H54 (cell line): ENCODE data around the gene P2RX5.
A peak's percentile ranks its signal among the peaks of the same experiment; 100 is the strongest.
"Not testable (repeated sequence)": the region's sequence is repeated elsewhere in the genome, so short reads cannot be mapped to it uniquely, and the experiment has no call there.

Experiments
- DNase-seq: peaks from one replicate; pipeline ENCODE4 v3.0.0; 2011; ENCODE audit warnings: low spot score, mixed read lengths; ENCODE audit not compliant: insufficient read length
- FAIRE-seq: peaks from 3 replicates; lab custom pipeline; 2011; peaks lifted over from hg19 to GRCh38; lab: Jason Lieb, UNC
- POLR2A ChIP-seq: IDR thresholded peaks from 2 replicates; pipeline ENCODE4 v1.6.1; 2011; ENCODE audit warnings: low read depth, mild to moderate bottlenecking, low read length

The P2RX5 gene, protein sequence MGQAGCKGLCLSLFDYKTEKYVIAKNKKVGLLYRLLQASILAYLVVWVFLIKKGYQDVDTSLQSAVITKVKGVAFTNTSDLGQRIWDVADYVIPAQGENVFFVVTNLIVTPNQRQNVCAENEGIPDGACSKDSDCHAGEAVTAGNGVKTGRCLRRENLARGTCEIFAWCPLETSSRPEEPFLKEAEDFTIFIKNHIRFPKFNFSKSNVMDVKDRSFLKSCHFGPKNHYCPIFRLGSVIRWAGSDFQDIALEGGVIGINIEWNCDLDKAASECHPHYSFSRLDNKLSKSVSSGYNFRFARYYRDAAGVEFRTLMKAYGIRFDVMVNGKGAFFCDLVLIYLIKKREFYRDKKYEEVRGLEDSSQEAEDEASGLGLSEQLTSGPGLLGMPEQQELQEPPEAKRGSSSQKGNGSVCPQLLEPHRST

DNA sequence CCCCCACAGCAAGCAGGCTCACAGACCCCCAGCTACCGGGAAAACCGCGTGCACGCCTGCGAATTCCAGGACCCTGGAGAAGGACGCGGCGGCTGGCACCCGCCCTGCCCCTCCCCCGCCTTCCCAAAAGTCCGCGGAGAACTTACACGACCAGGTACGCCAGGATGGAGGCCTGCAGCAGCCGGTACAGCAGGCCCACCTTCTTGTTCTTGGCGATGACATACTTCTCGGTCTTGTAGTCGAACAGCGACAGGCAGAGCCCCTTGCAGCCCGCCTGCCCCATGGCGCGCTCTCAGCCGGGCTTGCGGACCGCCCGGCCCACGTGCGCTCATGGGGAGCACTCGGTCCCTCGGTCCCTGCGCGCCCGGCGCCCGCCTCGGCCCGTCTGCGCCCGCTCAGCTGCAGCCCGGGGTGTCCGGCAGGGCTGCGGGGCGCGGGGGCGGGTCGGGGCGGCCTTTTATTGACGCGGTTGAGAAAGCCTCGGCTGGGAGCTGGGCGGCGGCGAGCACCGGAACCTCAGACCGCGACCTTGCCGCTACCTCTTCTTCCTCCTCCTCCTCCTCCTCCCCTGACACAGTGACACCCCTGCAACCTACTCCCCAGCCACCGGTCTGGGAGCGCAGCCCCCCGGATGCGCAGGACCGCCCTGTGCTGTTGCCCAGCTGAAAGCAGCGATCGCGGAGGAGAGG, at the start of gene P2RX5:
Gene P2RX5 (minus strand): TSS at position 433 of the 689 bp plus-strand sequence. CDS start 150 bp downstream, at position 283.
- TF ChIP-seq POLR2A: 0 out of 2 replicates have a peak, but pooled peaks have one; percentile 11
- FAIRE-seq (no peak), DNase-seq (no peak)

DNA sequence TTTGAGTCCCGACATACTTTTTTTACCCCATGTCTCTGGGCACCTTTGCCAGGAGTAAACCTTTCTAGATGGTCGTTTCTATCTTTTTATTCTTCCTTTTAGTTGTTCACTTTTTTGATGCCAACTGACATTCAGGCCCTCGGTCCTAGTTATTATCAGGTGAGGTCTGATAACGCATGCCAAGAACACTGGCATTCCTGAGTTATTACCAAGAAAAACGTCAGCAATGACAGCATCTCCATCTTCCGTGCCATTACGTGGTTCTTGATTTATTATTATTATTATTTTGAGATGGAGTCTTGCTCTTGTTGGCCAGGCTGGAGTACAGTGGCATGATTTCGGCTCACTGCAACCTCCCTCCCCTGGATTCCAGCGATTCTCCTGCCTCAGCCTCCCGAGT, 49.1 kb upstream of the P2RX5 start:
- DNase-seq: no peak
- FAIRE-seq: no peak
- TF ChIP-seq POLR2A: no peak

DNA sequence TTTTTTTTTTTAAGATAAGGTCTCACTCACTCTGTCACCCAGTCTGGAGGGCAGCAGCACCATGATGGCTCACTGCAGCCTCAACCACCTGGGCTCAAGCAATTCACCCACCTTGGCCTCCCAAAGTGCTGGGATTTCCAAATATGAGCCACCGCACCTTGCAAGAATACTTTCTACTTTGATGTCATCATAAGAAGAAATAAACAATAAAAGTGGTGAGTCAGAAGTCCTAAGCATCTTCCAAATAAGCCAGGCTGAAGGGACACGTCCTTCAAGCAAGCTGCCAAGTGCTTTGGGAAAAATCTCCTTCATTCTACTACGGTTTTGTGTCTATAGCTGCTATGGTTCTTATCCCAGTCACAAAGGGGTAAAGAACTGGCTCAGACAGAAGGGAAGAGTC, 48.1 kb upstream of the P2RX5 start:
- no peak for DNase-seq
- no peak for TF ChIP-seq POLR2A
- FAIRE-seq: no peak

DNA sequence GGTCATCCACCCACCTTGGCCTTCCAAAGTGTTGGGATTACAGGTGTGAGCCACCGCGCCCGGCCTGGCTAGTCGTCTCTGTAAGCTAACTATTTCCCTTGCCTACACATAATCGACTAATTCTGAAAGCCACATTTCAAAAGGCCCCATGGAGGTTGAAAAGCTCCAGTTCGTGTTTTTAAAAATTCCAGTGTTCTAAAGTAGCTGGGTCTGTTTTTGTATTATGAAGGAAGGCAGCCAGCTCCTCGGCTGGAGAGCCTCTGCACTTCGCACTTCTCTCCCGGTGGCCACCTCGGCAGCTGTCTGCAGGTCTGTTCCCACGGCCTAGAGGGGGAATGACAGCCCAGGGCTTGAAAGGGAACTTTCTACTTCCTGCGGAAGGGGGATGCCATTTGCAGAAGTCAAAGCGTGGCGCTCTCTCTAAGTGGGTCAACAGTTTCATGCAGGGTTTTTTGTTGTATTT, 44.7 kb upstream of the P2RX5 start:
- FAIRE-seq (no peak), DNase-seq (no peak)
- TF ChIP-seq POLR2A: no peak

DNA sequence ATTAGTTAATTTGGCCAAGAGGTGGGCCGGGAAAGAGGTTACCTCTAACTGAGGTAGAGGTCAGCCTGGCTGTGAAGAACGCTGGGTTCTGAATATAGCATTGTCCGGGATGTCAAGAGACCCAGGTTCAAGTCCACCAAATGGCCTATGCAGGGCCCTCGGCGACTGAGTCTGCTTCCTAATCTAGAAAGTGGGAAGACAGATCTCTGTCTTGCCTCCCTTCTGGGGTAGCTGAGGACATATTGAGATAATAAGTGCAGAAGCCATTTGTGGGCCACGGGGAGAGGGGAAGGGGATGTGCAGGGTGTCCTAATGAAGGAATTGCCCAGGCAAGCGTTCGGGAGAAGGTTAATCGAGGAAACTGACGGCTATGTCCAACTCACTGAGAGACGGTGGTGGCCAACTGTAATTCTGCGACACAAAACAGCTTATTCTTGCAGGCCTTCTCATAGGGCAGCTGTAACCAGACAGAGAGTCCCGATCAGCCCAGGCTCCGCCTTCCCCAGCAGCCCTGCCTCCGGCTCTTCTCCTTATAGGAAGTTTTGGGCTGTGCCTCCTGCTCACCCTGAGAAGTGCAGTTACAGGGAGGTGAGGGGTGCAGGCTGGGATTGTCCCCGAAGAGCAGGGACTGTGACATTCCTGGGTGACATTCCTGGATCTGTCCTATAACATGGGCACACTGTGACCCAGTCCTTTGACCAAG, 43.6 kb upstream of the P2RX5 start:
- DNase-seq: no peak
- TF ChIP-seq POLR2A: no peak
- FAIRE-seq: no peak

DNA sequence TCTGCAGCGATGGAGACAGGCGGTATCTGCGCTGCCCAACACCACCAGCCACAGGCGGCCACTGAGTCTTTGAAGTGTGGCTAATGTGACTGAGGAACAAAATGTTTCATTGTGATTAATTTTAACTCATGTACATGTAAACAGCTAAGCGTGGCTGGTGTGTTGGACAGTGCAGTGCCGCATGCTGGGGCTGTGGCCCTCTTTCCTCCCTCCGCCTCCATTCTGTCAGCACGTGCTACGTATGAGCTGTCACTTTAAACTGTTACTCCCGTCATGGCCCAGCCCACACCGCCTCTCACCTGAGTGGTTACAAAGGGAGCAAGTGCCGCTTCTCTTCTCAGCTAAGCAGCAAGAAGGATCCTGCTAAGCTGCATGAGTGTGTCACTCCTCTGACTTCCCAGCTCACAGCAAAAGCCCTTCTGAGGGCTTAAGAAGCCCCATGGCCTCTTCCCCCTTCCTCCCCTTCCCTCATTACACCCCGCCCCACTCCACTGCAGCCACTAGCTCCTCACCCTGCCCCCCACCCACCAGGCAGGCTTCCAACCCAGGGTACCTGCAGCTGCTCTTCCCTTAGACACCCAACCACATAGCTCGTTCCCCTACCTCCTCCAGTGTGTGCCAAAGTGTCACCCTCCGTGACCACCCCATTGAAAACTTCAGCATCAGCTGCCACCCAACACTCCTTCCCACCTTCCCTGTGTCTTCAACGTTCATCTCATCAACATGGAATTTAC, 42.8 kb upstream of the P2RX5 start:
- FAIRE-seq (no peak), DNase-seq (no peak)
- TF ChIP-seq POLR2A: no peak

DNA sequence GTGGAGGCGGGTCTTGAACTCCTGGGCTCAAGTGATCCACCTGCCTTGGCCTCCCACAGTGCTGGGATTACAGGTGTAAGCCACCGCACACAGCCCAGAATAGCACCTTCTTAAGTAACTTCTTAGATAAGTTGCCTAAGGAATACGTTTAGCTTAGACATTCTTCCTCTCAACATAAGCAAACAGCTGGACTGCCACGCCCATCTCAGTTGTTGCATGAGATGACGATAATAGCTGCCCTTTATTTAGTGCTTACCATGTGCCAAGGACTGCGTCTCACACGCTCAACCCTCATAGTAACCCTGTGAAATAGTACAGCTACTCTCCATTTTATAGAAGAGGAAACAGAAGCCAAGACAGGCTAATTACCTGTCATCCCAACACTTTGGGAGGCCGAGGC, 39.6 kb upstream of the P2RX5 start:
- TF ChIP-seq POLR2A: no peak
- DNase-seq (no peak), FAIRE-seq (no peak)

DNA sequence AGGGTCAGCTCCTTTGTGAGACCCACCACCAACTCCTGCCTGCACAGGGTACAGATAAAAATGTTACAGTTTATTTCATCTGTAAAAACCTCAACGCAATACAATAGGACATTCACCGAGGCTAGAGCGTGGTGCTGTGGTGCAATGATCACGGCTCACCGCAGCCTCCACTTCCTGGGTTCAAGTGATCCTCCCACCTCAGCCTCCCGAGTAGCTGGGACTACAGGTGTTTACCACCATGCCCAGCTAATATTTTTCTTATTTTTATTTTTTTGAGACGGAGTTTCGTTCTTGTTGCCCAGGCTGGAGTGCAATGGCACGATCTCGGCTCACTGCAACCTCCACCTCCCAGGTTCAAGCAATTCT, 38.9 kb upstream of the P2RX5 start:
- DNase-seq, FAIRE-seq: not testable (repeated sequence)

DNA sequence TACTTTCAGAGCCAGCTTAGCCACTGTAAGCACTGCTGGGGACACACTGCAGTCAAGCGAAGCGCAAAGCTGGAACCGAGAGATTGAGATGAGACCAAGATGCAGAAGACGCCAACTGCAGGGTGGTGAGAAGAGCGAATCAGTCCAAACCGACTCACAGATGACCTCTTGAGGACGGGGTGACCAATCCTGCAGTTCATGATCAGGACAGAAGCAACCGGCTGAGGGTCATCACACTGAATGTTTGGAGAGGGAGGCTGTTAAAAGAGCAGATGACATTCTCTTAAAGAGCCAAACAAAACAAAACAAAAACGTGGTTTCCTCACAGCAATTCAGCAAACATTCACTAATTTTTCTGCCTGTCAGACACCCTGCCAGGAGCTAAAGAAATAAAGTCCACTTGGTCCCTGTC, 36.3 kb upstream of the P2RX5 start:
- no peak for TF ChIP-seq POLR2A
- DNase-seq (no peak), FAIRE-seq (no peak)

DNA sequence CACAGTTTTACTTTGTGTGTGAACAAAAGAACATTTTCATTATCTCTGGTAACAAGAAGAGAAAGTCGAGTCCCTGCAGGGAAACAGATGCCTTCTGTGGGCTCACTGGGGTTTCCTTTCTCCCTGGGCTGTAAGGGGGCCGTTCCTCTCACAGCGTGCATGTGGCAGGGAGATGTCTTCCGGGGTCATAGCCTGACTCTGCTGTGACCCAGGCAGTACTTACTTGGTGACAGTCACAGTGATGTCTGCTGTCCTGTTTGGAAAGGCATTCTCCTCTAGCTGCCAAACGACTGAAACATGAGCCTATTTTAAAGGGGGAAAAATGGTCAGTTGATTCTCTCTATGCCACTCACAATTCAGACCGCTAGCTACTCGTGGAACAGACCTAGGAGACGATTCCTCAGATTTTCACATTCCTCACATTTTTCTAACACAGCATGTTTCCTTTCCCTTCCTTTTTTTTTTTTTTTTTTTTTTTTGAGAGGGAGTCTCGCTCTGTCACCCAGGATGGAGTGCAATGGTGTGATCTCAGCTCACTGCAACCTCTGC, 35.0 kb upstream of the P2RX5 start:
- no peak for DNase-seq
- no peak for TF ChIP-seq POLR2A
- no peak for FAIRE-seq

DNA sequence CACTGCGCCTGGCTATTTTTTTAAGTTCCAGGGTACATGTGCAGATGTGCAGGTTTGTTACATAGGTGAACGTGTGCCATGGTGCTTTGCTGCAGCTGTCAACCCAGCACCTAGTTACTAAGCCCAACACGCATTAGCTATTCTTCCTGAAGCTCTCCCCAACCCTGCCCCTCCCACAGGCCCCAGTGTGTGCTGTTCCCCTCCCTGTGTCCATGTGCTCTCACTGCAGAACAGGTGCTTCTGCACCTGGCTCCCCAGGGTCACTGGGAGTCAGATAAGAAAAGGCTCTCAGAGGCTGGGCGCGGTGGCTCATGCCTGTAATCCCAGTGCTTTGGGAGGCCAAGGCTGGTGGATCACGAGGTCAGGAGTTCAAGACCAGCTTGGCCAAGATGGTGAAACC, 33.9 kb upstream of the P2RX5 start:
- FAIRE-seq (no peak), DNase-seq (no peak)
- TF ChIP-seq POLR2A: no peak

DNA sequence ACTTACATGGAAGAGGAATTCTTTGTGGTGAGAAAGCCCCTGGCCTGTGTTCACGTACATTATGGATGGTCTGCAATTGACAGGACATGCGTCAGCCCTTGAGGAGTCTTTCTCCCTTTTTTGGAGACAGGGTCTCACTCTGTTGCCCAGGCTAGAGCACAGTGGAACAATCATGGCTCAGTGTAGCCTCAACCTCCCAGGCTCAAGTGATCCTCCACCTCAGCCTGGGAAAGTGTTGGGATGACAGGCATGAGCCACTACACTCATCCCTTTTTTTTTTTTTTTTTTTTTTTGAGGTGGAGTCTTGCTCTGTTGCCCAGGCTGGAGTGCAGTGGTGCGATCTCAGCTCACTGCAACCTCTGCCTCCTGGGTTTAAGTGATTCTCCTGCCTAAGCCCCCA, 32.1 kb upstream of the P2RX5 start:
- not testable (repeated sequence) for DNase-seq, FAIRE-seq

DNA sequence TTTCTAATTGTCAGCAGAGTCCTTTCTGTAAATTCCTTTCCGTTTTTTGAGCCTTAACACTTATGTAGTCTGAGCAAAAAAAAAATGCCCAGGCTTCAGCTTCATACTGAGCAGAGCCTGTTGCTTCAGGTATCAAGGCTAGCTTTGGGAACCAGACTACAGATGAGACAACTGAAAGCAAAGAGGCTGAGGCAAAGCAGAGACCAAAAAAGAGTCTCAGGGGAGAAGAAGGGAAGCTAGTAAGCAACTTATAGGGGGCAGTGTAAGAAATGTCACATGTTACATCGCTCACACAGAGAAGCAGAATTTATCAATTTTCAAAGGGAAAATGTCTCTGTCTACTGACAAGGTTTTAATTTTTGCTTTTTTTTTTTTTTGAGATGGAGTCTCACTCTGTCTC, 31.1 kb upstream of the P2RX5 start:
- DNase-seq (no peak), FAIRE-seq (no peak)

More for the DNA sequence above, 31.1 kb upstream of the P2RX5 start:
- no peak for TF ChIP-seq POLR2A
